Thyroid gland (tissue), 4 donors: ENCODE results near the gene GRAMD1A. TPM values are rescaled to one million over a fixed set of nuclear protein-coding genes. Genes with fewer than 3 reads are reported as not detected.

Experiments used
- DNase-seq, 2 donors: peaks; one replicate each; pipeline ENCODE4 v3.0.0-alpha.2; 2019
- H3K27ac ChIP-seq, 3 donors: fragments of 200-600 bp; sonication (generic); 1 replicate in 2 of 3; 2 replicates in 1 of 3; pipeline ENCODE4 v1.5.1; 2016 to 2019; ENCODE audit warnings: mild to moderate bottlenecking in 1 of 3, moderate library complexity in 1 of 3
- H3K27me3 ChIP-seq: fragments of 200-600 bp; sonication (generic); one replicate; pipeline ENCODE4 v1.5.1; 2019
- H3K36me3 ChIP-seq, 2 donors: fragments of 200-600 bp; sonication (generic); one replicate each; pipeline ENCODE4 v1.5.1; 2016 to 2019
- H3K4me1 ChIP-seq, 2 donors: fragments of 200-600 bp; sonication (generic); one replicate each; pipeline ENCODE4 v1.5.1; 2017 to 2019
- H3K4me3 ChIP-seq, 3 donors: fragments of 200-600 bp; sonication (generic); replicated peaks in 1 of 3; 1 replicate in 2 of 3; 2 replicates in 1 of 3; pipeline ENCODE4 v1.5.1; 2016; ENCODE audit warnings: mild to moderate bottlenecking in 1 of 3
- H3K9me3 ChIP-seq: fragments of 200-600 bp; sonication (generic); one replicate; pipeline ENCODE4 v1.5.1; 2017
- CTCF ChIP-seq, 6 experiments: fragments of 200-600 bp in 3 of 6; fragments of 450-650 bp in 3 of 6; sonication (generic) in 3 of 6; IDR thresholded peaks; one replicate each; pipeline ENCODE4 v1.5.1; 2016 to 2019; ENCODE audit warnings: antibody characterized with exemption in 6 of 6, mild to moderate bottlenecking in 2 of 6, inconsistent platforms in 1 of 6, moderate library complexity in 1 of 6
- POLR2A ChIP-seq, 2 donors: fragments of 450-650 bp; IDR thresholded peaks; one replicate each; pipeline ENCODE4 v1.6.1; 2017; ENCODE audit warnings: antibody characterized with exemption in 2 of 2, mild to moderate bottlenecking in 2 of 2, moderate library complexity in 1 of 2
- WGBS, 2 donors: methylation state at CpG; one replicate each; pipeline ENCODE4 v1.1.5; 2017; 5-methylcytosine and 5-hydroxymethylcytosine counted together
- intact Hi-C: fragments of 100-400 bp; cut with DNase I; formaldehyde crosslinking; loops from one replicate; pipeline ENCODE4 v1.15.1; 2023
- total RNA-seq, 4 donors: library from RNA; depleted of rRNA; stranded (reverse); fragments of >200 nt; gene quantifications; one replicate each; pipeline ENCODE4 v1.2.3, GENCODE V29; 2016

Gene GRAMD1A
- total RNA-seq, 4 donors from 2014 or later: 33.4 to 57.5 (median 47.0) TPM

DNA sequence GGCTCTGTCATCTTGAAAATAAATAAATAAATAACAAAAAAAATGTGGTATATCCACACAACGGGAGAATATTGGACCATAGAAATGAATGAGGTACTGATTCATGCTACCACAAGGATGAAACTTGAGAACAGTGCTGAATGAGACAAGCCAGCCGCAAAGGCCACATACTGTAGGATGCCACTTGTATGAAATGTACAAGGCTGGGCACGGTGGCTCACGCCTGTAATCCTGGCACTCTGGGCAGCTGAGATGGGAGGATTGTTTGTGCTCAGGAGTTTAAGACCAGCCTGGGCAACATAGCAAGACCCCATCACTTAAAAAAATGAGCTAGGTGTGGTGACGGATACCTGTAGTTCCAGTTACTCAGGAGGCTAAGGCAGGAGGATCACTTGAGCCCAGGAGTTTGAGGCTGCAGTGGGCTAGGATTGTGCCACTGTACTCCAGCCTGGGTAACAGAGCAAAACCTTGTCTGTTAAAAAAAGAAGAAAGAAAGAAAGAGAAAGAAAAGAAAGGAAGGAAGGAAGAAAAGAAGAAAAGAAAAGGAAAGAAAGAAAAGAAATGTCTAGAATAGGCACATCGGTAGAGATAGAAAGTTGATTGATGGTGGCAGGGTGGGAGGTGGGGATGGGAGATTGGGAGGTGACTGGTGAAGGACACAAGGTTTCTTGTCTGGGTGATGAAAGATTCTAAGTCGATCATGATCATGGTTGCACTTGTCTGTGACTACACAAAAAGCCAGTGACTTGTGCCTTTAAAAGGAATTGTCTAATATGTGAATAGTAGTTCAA, 61.7 kb downstream of the GRAMD1A start:
- TF ChIP-seq POLR2A (IDR thresholded peaks at IDR 0.05) (no peak), CTCF (IDR thresholded peaks at IDR 0.05) (no peak)
- H3K27me3 ChIP-seq: no peaks in the 10 kb centered on the region
- intact Hi-C loops: no loop called here
- H3K36me3 ChIP-seq: no peaks in the 10 kb centered on the region
- no peak overlapping the region for H3K4me3 ChIP-seq
- no peak for DNase-seq
- H3K27ac ChIP-seq: no peak overlapping the region
- no peaks in the 10 kb centered on the region for H3K9me3 ChIP-seq
- 86 to 88% methylated on average over 7 of the region's 7 CpGs for WGBS, 2 donors
- no peaks in the 10 kb centered on the region for H3K4me1 ChIP-seq

DNA sequence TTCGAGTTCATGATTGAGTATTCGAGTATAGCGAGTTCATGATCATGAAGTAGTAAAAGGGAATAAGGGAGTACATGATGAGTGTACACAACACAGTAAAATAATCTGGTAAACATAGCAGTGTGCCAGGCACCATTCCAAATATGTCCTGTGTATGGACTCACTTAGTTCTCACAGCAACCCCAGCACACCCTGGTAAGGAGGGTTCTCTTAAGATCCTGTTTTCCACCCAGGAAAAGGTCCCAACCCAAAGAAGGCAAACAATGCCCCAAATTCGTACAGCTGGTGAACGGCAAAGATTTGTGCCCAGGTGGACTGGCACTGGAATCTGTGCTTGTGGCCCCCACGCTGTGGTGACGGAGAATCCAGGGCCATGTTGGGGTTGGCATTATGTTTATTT, 62.8 kb downstream of the GRAMD1A start:
- H3K27me3 ChIP-seq: no peaks in the 10 kb centered on the region
- no peak overlapping the region for H3K4me3 ChIP-seq
- WGBS, 2 donors: 84 to 90% methylated on average over 7 of the region's 7 CpGs
- H3K4me1 ChIP-seq: no peaks in the 10 kb centered on the region
- TF ChIP-seq POLR2A (IDR thresholded peaks at IDR 0.05): no peak
- no peak for TF ChIP-seq CTCF (IDR thresholded peaks at IDR 0.05)
- H3K9me3 ChIP-seq: no peaks in the 10 kb centered on the region
- H3K36me3 ChIP-seq: no peaks in the 10 kb centered on the region
- H3K27ac ChIP-seq: no peak overlapping the region
- intact Hi-C loops: no loop called here
- no peak for DNase-seq

- intact Hi-C loops: no loop called here
- Histone ChIP-seq H3K27me3 (no peaks in the 10 kb centered on the region), H3K36me3 (no peaks in the 10 kb centered on the region)
These were observed 64.1 kb downstream of the GRAMD1A start for GRCh38 chr19:35063940-35064818.

DNA sequence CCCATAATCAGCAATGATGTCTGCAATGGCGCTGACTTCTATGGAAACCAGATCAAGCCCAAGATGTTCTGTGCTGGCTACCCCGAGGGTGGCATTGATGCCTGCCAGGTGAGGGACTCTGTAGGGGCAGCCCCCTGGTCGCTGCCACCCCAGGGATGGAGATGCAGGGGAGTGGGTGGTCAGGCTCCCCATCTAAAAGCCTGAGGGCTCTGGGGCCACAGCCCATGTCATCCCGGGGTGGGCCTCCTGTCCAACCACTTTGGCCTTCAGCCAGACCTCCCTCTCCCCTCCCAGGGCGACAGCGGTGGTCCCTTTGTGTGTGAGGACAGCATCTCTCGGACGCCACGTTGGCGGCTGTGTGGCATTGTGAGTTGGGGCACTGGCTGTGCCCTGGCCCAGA, 65.5 kb downstream of the GRAMD1A start:
- Histone ChIP-seq H3K27ac (no peak overlapping the region), H3K36me3 (no peaks in the 10 kb centered on the region), H3K27me3 (no peaks in the 10 kb centered on the region), H3K4me1 (no peaks in the 10 kb centered on the region), H3K4me3 (no peak overlapping the region), H3K9me3 (no peaks in the 10 kb centered on the region)
- TF ChIP-seq POLR2A (IDR thresholded peaks at IDR 0.05): no peak
- no peak for TF ChIP-seq CTCF (IDR thresholded peaks at IDR 0.05)
- intact Hi-C loops: no loop called here
- WGBS, 2 donors: 87 to 90% methylated on average over 7 of the region's 10 CpGs
- DNase-seq: no peak

More at GRCh38 chr19:35063940-35064818, 64.1 kb downstream of the GRAMD1A start:
- TF ChIP-seq POLR2A (IDR thresholded peaks at IDR 0.05): no peak
- no peak for TF ChIP-seq CTCF (IDR thresholded peaks at IDR 0.05)
- whole genome bisulfite sequencing, 2 donors: 86 to 87% methylated on average over 10 of the region's 10 CpGs
- H3K4me3 ChIP-seq: no peak overlapping the region
- DNase-seq: no peak
- no peaks in the 10 kb centered on the region for H3K4me1 ChIP-seq
- no peaks in the 10 kb centered on the region for H3K9me3 ChIP-seq
- no peak overlapping the region for H3K27ac ChIP-seq

GRCh38 chr19:35066121-35066520, 66.0 kb downstream of the GRAMD1A start:
- WGBS, 2 donors: 86 to 95% methylated on average over 15 of the region's 15 CpGs
- H3K4me3 ChIP-seq: no peak overlapping the region
- H3K9me3 ChIP-seq: no peaks in the 10 kb centered on the region
- no peak for DNase-seq
- TF ChIP-seq POLR2A (IDR thresholded peaks at IDR 0.05) (no peak), CTCF (IDR thresholded peaks at IDR 0.05) (no peak)
- no peaks in the 10 kb centered on the region for H3K4me1 ChIP-seq
- no peaks in the 10 kb centered on the region for H3K36me3 ChIP-seq
- no peak overlapping the region for H3K27ac ChIP-seq
- intact Hi-C loops: no loop called here
- no peaks in the 10 kb centered on the region for H3K27me3 ChIP-seq
